Measurements from ENCODE around the gene DDX20.

DDX20 gene

DNA sequence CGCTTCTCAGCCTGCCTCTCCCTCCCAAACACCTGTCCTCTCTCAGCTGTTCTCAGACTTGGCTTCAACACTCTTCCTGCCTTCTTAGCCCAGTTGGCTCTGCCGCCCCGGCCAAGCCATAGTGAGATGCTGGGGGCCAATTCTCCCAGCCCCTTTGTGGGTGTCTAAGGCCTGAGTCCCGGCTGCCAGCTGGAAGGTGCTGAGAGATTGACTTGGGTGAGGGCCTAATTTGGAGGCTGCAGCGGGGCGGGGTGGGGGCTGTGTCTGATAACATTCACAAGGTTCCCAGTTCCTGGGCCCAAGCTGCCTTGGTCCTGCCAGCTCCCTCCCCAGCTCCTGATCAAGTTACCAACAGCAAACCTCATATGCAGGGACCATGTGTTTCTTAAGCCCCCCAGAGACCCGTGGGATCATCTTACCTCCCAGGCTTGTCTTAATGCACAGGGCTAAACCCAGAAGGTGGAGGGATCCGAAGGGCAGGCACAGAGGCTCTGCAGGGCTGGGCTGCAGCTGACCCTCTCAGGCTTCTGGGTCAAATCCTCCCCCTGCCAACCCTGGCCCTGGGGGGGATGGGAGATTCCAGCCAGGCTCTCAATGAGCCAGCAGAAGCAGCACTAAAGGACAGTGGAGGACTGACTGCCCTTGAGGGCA is 26.3 kb upstream of the DDX20 start:
- no peak overlapping the region for H3K4me3 Mint-ChIP-seq
- H3K27me3 Mint-ChIP-seq, result no peaks in the 10 kb centered on the region
- no peaks in the 10 kb centered on the region for H3K36me3 Mint-ChIP-seq
- H3K4me1 Mint-ChIP-seq (ENCODE audit: low read depth), result no peaks in the 10 kb centered on the region
- H3K9me3 Mint-ChIP-seq (ENCODE audit: low read depth), result no peaks in the 10 kb centered on the region
- H3K27ac Mint-ChIP-seq, result no peak overlapping the region

- Mint-ChIP-seq H3K27ac (no peak overlapping the region), H3K9me3 (ENCODE audit: low read depth) (no peaks in the 10 kb centered on the region), H3K4me1 (ENCODE audit: low read depth) (no peaks in the 10 kb centered on the region), H3K4me3 (no peak overlapping the region), H3K36me3 (no peaks in the 10 kb centered on the region), H3K27me3 (no peaks in the 10 kb centered on the region)
Observed at GRCh38 chr1:111729946-111730681, 25.6 kb upstream of the DDX20 start.

DNA sequence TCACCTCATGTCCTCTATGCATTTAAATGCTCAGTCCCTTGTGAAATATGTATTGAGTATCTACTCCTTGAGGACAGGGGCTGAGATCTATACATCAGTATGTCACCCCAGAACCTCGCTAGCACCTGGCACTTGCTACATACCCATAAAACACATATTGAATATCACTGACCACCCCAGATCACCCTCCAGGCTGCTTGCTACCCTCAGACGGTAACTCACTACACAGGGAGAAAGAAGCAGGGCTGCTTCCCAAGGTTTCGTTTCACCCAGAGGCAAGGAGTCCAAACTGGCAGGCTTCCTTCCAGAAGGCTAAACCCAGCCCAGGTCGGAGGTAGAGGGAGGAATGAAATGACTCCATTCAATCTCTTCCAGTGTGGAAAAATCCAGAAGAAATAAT is 25.0 kb upstream of the DDX20 start:
- H3K27me3 Mint-ChIP-seq, result no peaks in the 10 kb centered on the region
- no peaks in the 10 kb centered on the region for H3K36me3 Mint-ChIP-seq
- H3K4me1 Mint-ChIP-seq (ENCODE audit: low read depth), result no peaks in the 10 kb centered on the region
- no peak overlapping the region for H3K27ac Mint-ChIP-seq
- H3K9me3 Mint-ChIP-seq (ENCODE audit: low read depth), result no peaks in the 10 kb centered on the region
- no peak overlapping the region for H3K4me3 Mint-ChIP-seq

DNA sequence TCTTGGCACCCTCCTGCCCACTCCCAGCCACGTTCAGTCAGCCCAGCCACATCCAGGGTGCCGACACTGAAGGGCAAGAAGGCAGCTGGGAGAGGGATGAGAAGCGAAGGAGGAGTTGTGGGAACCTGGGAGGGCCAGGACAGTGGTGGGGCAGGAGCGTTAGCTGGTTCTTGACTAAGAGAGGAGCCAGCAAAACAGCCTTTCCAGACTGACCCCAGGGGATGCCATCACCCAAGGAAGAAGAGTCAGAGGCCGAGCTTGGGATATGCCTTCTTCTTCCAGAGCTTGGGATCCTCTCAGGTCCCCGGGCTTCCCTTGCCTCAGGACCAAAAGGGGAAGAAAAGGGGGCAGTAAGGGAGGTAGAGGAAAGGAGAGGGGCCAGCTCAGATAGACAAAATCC is 23.7 kb upstream of the DDX20 start:
- no peaks in the 10 kb centered on the region for H3K4me1 Mint-ChIP-seq (ENCODE audit: low read depth)
- no peaks in the 10 kb centered on the region for H3K36me3 Mint-ChIP-seq

DNA sequence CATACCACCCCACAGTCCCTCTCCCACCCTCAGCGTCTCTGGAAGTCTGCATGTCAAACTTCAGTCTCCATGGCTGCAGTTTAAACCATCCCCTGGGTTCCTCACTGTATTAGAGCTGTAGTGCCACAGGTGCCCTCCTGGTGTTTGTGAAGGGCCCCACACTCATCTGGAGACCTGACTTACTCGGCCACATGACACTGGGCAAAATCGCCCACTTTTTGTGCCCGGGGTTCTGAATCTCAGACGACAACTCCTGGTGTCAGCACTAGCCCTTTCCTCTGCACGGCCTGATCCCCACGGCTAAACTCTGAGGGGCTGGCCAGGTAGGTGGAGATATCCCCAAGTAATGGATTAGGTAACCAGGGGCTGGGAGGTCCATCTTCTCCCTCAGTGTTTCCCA is 23.0 kb upstream of the DDX20 start:
- H3K36me3 Mint-ChIP-seq, result no peaks in the 10 kb centered on the region
- H3K9me3 Mint-ChIP-seq (ENCODE audit: low read depth), result no peaks in the 10 kb centered on the region
- no peak overlapping the region for H3K27ac Mint-ChIP-seq
- H3K4me1 Mint-ChIP-seq (ENCODE audit: low read depth), result peaks cover 4% of the 10 kb centered on the region
- no peak overlapping the region for H3K4me3 Mint-ChIP-seq
- peaks cover 4% of the 10 kb centered on the region for H3K27me3 Mint-ChIP-seq

More for the DNA sequence above, 23.7 kb upstream of the DDX20 start:
- Mint-ChIP-seq H3K4me3 (no peak overlapping the region), H3K27me3 (no peaks in the 10 kb centered on the region), H3K27ac (no peak overlapping the region), H3K9me3 (ENCODE audit: low read depth) (no peaks in the 10 kb centered on the region)

DNA sequence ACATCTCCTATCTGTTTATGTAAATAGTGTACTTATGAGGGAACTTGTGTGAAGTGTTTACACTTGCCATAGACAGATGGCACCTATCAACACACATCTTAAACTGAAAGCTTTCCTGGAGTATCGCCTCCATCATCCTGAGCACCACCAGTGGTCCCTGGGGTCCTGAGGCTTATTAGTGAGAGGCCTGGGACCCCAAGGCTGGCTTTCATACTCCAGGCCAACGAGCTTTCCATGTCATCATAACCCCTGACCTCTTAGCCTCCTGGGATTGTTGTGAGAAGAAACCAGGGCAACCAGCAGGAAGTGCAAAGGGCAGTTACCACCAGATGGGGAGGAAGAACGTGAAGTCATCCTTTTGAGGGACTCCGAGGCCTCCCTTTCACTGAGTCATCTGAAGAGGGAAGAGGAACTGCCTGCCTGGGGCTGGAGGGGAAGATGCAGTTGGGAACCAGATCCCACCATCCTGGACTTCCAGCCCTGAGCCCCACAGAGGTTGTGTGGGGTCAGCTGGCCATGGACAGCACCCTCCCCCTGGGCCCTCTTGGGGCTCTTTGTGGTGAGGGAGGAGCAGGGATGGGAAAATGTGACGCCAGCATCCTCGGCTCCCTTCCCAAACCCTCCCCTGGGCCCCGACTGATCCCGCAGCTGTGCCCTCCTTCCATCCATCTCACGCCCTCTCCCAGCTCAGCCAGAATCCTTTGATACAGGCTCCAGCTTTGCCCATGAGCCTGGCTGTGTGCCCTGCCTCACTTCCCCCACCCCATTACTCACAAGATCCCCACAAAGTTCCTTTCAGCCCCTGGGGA is 22.3 kb upstream of the DDX20 start:
- no peaks in the 10 kb centered on the region for H3K9me3 Mint-ChIP-seq (ENCODE audit: low read depth)
- H3K4me1 Mint-ChIP-seq (ENCODE audit: low read depth), result peaks cover 9% of the 10 kb centered on the region
- H3K36me3 Mint-ChIP-seq, result no peaks in the 10 kb centered on the region
- H3K27ac Mint-ChIP-seq, result no peak overlapping the region
- H3K4me3 Mint-ChIP-seq, result no peak overlapping the region
- peaks cover 6% of the 10 kb centered on the region for H3K27me3 Mint-ChIP-seq

DNA sequence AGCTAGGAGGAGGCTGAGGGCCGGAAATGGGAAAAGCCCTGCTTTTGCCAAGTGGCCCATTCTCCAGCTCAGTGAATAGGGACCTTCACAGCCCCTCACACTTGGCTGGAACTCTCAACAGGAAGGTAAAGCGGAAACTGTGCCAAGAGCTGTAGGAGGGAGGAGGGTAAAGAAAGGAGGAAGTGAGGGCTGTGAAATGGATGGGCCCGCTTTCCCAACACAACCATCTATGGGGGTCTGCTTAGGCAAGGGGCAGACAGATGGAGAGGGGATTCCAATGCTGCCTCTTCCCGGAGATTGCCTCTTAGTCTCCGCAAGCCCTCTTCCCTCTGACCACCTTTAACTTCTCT is 21.7 kb upstream of the DDX20 start:
- H3K27ac Mint-ChIP-seq, result no peak overlapping the region
- H3K4me3 Mint-ChIP-seq, result no peak overlapping the region
- no peaks in the 10 kb centered on the region for H3K9me3 Mint-ChIP-seq (ENCODE audit: low read depth)
- H3K27me3 Mint-ChIP-seq, result peaks cover 6% of the 10 kb centered on the region
- peaks cover 12% of the 10 kb centered on the region for H3K4me1 Mint-ChIP-seq (ENCODE audit: low read depth)
- no peaks in the 10 kb centered on the region for H3K36me3 Mint-ChIP-seq

DNA sequence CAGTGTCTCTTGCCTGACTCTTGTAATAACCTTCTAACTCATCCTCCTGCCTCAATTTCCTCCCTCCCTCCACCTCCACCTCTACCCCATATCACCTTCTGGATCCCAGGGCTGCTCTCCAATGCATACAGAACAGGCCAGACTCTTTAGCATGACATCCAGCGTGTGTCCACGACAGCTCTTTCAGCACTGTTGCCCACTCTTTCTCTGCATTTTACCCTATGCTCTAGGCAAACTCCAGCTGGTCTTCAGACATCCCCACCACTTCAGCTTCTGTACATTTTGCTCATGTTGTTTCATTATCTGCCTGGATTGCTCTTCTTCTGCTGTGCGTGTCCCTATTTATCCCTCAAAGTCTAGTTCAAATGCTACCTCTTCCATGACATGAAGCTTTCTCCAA is 21.3 kb upstream of the DDX20 start:
- Mint-ChIP-seq H3K27me3 (peaks cover 6% of the 10 kb centered on the region), H3K27ac (no peak overlapping the region), H3K4me1 (ENCODE audit: low read depth) (peaks cover 12% of the 10 kb centered on the region), H3K4me3 (no peak overlapping the region), H3K9me3 (ENCODE audit: low read depth) (no peaks in the 10 kb centered on the region), H3K36me3 (no peaks in the 10 kb centered on the region)

GRCh38 chr1:111734856-111735255 is 20.8 kb upstream of the DDX20 start:
- no peaks in the 10 kb centered on the region for H3K36me3 Mint-ChIP-seq
- H3K27ac Mint-ChIP-seq, result no peak overlapping the region
- peaks cover 8% of the 10 kb centered on the region for H3K27me3 Mint-ChIP-seq
- H3K9me3 Mint-ChIP-seq (ENCODE audit: low read depth), result no peaks in the 10 kb centered on the region
- no peak overlapping the region for H3K4me3 Mint-ChIP-seq
- H3K4me1 Mint-ChIP-seq (ENCODE audit: low read depth), result peaks cover 14% of the 10 kb centered on the region

DNA sequence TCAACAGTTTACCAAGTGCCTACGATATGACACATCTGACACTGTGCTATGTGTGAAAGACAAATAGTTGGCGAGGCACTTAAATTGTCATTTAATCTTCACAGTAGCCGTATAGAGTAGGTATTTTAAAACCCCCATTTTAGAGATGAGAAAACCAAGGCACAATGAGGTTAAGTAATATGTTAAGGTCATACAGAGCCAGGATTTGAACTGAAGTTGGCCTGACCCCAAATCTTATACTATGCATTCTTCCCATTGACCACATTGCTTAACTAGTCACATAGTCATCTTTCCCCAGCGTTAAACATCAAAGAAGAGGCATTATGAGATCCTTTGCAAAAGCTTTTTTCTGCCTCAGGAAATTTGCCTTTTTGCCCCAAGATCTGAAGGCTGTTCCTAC is 20.4 kb upstream of the DDX20 start:
- Mint-ChIP-seq H3K9me3 (ENCODE audit: low read depth) (no peaks in the 10 kb centered on the region), H3K36me3 (no peaks in the 10 kb centered on the region), H3K27ac (no peak overlapping the region), H3K4me1 (ENCODE audit: low read depth) (peaks cover 16% of the 10 kb centered on the region), H3K27me3 (peaks cover 9% of the 10 kb centered on the region), H3K4me3 (no peak overlapping the region)

DNA sequence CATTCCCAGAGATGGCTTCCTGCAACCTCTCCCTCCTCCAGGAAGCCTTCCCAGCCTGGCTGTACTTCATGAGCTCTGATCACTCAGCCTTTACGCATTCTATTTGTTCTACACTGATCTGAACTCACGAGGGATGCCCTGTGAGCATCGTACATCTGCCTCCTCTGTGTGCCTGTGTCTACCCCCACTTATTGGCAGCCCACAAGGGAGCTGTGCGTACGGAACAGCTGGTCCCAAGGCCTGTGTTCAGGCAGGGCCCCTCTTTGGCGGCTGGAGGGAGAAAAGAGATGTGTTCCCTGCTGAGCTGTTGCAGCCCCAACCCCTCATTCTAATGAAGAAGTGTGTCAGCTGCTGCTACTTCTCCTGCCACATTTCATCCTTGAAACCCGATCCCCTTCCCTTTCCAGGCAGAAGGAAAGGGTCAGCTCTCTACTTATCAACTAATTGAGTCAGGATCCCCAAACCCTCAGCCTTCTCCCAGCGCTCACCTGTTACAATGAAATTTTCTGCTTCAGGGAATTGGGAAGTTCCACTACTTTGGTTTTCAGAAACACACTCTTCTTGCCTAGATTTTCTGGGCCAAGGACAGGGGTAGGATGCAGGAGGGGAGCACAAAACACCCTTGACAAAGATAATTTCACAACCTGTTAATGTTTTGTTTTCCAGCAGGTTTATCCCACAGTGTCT is 19.7 kb upstream of the DDX20 start:
- Mint-ChIP-seq H3K27me3 (peaks cover 12% of the 10 kb centered on the region), H3K27ac (no peak overlapping the region), H3K9me3 (ENCODE audit: low read depth) (no peaks in the 10 kb centered on the region), H3K4me1 (ENCODE audit: low read depth) (peaks cover 16% of the 10 kb centered on the region), H3K4me3 (no peak overlapping the region), H3K36me3 (no peaks in the 10 kb centered on the region)

DNA sequence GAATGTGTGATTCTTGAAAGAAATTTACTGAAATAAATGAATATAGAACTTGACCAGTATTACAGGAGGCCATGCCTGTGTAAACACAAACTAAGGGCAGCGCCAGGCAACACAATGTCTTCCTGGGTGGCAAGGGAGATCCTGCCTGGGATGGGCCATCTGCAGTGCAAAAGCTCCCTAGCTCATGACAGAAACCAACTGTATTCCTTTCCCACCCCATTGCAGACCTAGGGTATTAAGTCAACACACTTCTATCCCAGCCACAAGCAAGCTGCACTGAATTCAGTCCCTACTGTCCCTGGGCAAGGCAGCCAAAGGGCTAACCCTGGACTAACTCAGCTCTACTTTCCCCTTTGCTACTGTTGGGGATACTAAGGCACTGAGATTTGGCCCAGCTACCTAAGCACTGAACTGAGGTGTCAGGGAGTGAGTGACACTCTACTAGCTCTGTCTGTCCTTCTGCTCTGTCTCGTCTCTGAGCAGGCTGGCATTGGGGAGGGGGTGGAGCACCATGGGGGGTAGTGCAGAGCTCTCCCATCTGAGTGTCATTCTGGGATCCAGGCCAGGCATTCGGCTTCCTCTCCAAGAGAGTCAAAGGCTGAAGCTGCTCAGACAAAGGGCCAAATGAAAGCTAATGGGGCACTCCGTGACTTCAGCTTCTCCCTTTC is 19.0 kb upstream of the DDX20 start:
- H3K27ac Mint-ChIP-seq, result no peak overlapping the region
- H3K4me3 Mint-ChIP-seq, result no peak overlapping the region
- H3K36me3 Mint-ChIP-seq, result no peaks in the 10 kb centered on the region
- peaks cover 16% of the 10 kb centered on the region for H3K4me1 Mint-ChIP-seq (ENCODE audit: low read depth)
- peaks cover 12% of the 10 kb centered on the region for H3K27me3 Mint-ChIP-seq
- no peaks in the 10 kb centered on the region for H3K9me3 Mint-ChIP-seq (ENCODE audit: low read depth)

DNA sequence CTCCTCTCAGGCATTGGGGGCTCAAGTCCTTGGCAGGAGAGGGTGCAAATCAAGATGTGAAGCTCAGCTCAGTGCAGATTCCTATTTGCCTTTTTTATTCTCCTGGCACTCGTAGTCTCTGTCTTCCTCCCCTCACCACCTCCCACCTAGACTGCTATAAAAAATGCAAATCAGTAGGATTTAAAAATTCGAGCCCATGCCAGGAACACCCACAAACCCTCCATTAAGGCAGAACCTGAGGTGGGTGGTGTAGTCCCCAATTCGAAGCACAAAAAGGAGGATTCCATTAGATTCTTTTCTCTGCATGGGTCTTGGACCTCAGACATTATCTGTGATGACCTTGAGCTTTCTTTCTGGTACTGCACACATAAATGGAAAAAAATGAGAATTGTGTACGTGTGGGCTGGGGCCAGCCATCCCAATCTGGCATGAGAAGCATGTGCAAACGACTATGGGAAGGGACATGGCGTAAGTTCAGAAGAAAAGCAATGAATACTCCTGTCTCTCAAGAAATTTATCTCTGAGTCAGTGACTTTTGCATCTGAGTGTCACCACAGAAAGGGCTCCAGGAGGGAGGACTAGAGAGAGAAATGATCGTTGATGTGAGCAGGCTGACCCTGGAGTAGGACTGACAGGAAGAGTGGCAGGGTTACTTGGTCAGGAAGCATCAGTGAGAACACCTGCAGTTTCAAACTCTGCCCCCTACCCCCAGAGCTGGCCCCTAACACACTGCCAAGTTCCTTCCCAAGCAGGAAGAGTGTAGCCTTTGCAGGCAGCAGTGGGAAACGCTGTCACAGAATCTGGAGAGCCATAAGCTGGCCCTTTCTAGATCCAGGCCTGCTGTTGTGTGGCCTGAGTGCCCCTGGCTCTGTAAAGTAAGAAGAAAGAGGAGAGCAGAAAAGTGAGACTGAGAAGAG is 18.2 kb upstream of the DDX20 start:
- no peaks in the 10 kb centered on the region for H3K36me3 Mint-ChIP-seq
- peaks cover 12% of the 10 kb centered on the region for H3K27me3 Mint-ChIP-seq
- H3K4me1 Mint-ChIP-seq (ENCODE audit: low read depth), result peaks cover 16% of the 10 kb centered on the region
- H3K27ac Mint-ChIP-seq, result no peak overlapping the region
- H3K4me3 Mint-ChIP-seq, result peak overlapping the region; percentile 74
- H3K9me3 Mint-ChIP-seq (ENCODE audit: low read depth), result no peaks in the 10 kb centered on the region

- H3K36me3 Mint-ChIP-seq, result no peaks in the 10 kb centered on the region
- peak overlapping the region; percentile 74 for H3K4me3 Mint-ChIP-seq
- no peaks in the 10 kb centered on the region for H3K9me3 Mint-ChIP-seq (ENCODE audit: low read depth)
- peaks cover 12% of the 10 kb centered on the region for H3K27me3 Mint-ChIP-seq
- H3K4me1 Mint-ChIP-seq (ENCODE audit: low read depth), result peaks cover 16% of the 10 kb centered on the region
- no peak overlapping the region for H3K27ac Mint-ChIP-seq
Observed at GRCh38 chr1:111738133-111738435, 17.6 kb upstream of the DDX20 start.

Data from activated naive CD8-positive, alpha-beta T cell (primary cell).